ENCODE data around the gene SCAF1. TPM values are rescaled to one million over a fixed set of nuclear protein-coding genes. Genes with fewer than 3 reads are reported as not detected.
A peak's percentile ranks its signal among the peaks of the same experiment; 100 is the strongest.

The SCAF1 gene
- total and polyA plus RNA-seq, 2 of the 13 experiments (the other 11 are each of a cell fraction or from before 2014, with no cell fraction given): 3.3 to 6.1 TPM

GRCh38 chr19:49593233-49594113 lies 48.5 kb upstream of the SCAF1 start:
- no peak overlapping the region for H3K4me2 ChIP-seq (ENCODE audit: low read depth, low read length)
- no peak for FAIRE-seq
- no peaks in the 10 kb centered on the region; a peak in 1 of 5 replicates for H3K27me3 ChIP-seq (ENCODE audit: control insufficient read depth in 1 of 2, insufficient read depth in 2 of 2, low read length in 2 of 2)
- peaks cover 1 to 16% of the 10 kb centered on the region in 2 experiments; a peak in 4 of 5 replicates for H3K36me3 ChIP-seq (replicated peaks in 1 of 2; ENCODE audit: control insufficient read depth in 1 of 2, insufficient read depth in 2 of 2, low read length in 2 of 2)
- H3K27ac ChIP-seq (ENCODE audit: extremely low read length, insufficient read depth, low read length): no peak overlapping the region
- H3K9ac ChIP-seq (ENCODE audit: insufficient read depth, low read depth, low read length): no peak overlapping the region
- intact Hi-C loops (cut with micrococcal nuclease; ENCODE audit: unreplicated experiment) (no loop called here), in situ Hi-C loops (cut with HindIII; ENCODE audit: extremely low pct_ligation_motif_present, low pct_unique_long_range_greater_than_20kb) (loop anchor here (10.0 kb wide), 1 partner anchor 81 kb away; the partner anchor contains the start of gene PRMT1)
- H3K79me2 ChIP-seq (ENCODE audit: insufficient read depth, low read length): peaks cover 15% of the 10 kb centered on the region
- H4K20me1 ChIP-seq (ENCODE audit: insufficient read depth, low read length): 0 out of 2 replicates have a peak, but pooled peaks cover 5% of the 10 kb centered on the region
- DNase-seq (ENCODE audit: low spot score): no peak
- WGBS (ENCODE audit: low lambda C conversion rate): 93% methylated on average over 27 of the region's 27 CpGs
- CTCF ChIA-PET (ENCODE audit: low intra/inter-chr PET ratio, low total read pairs): no interaction called here
- POLR2A ChIA-PET: interaction anchor here (0.6 to 1.5 kb wide), 4 partner anchors 10 to 83 kb away, joined by 3 to 8 read pairs (median 6); partner anchors contain the start of genes NOSIP, PRMT1 and RRAS
- H3K9me3 ChIP-seq (ENCODE audit: low read length): no peaks in the 10 kb centered on the region
- H3K4me3 ChIP-seq (replicated peaks in 1 of 3; ENCODE audit: insufficient read depth in 1 of 3, low read depth in 2 of 3, low read length in 3 of 3): no peak overlapping the region
- H3K4me1 ChIP-seq (ENCODE audit: insufficient read depth, low read length): peaks cover 23% of the 10 kb centered on the region
- H2AFZ ChIP-seq (ENCODE audit: low read length): no peak overlapping the region
- TF ChIP-seq ZBTB38 (CRISPR knock-in tag; IDR thresholded peaks at IDR 0.05) (0 out of 2 replicates have a peak, but pooled peaks have one; percentile 35), NFYC (CRISPR knock-in tag; IDR thresholded peaks at IDR 0.05) (peak; percentile 71), RFX5 (IDR thresholded peaks at IDR 0.05; ENCODE audit: low read depth, low read length) (no peak), ZNF652 (CRISPR knock-in tag; IDR thresholded peaks at IDR 0.05; ENCODE audit: borderline replicate concordance, low read depth) (no peak), ZNF800 (CRISPR knock-in tag; IDR thresholded peaks at IDR 0.05) (no peak), FOXP4 (CRISPR knock-in tag; IDR thresholded peaks at IDR 0.05) (no peak), HNRNPK (IDR thresholded peaks at IDR 0.05; ENCODE audit: low read depth, low read length, poor library complexity, severe bottlenecking) (peak; percentile 46), SP2 (CRISPR knock-in tag; IDR thresholded peaks at IDR 0.05) (peak; percentile 51; the same call in 1 of the 2 replicates), NFYB (CRISPR knock-in tag; IDR thresholded peaks at IDR 0.05) (peak; percentile 63; the same call in 1 of the 2 replicates)
- no peak for ATAC-seq
- BruUV-seq (replicated peaks): no TSS peak

Data from HepG2 (cell line).